OCI-LY1 (cell line): ENCODE data around the gene TRIM72.
"Not testable (repeated sequence)": the region's sequence is repeated elsewhere in the genome, so short reads cannot be mapped to it uniquely, and the experiment has no call there.

Experiments used
- H2AFZ ChIP-seq: fragments of 200-600 bp; sonication (generic), shearing (Covaris generic); 2 replicates; pipeline ENCODE4 v1.6.0; 2014; ENCODE audit warnings: antibody characterized with exemption, mild to moderate bottlenecking, low read length
- H3F3A ChIP-seq: fragments of 200-600 bp; sonication (generic), shearing (Covaris generic); 2 replicates; pipeline ENCODE4 v1.6.0; 2014; ENCODE audit warnings: mild to moderate bottlenecking, antibody characterized with exemption, low read length, moderate library complexity; ENCODE audit not compliant: insufficient read depth
- H3K27ac ChIP-seq: fragments of 200-600 bp; sonication (generic); 2 replicates; pipeline ENCODE4 v1.5.1; 2014; ENCODE audit warnings: low read length, mixed run types, mild to moderate bottlenecking, low read depth; ENCODE audit not compliant: poor library complexity, severe bottlenecking
- H3K27me3 ChIP-seq: fragments of 200-600 bp; sonication (generic); 2 replicates; pipeline ENCODE4 v1.6.0; 2014; ENCODE audit warnings: antibody characterized with exemption, mild to moderate bottlenecking, low read length, moderate library complexity; ENCODE audit not compliant: insufficient read depth
- H3K36me3 ChIP-seq: fragments of 200-600 bp; sonication (generic); 2 replicates; pipeline ENCODE4 v1.6.1; 2014; ENCODE audit warnings: mild to moderate bottlenecking, antibody characterized with exemption, low read length, moderate library complexity, mixed read lengths; ENCODE audit not compliant: insufficient read depth
- H3K4me1 ChIP-seq: fragments of 200-600 bp; sonication (generic); 2 replicates; pipeline ENCODE4 v1.5.1; 2014; ENCODE audit warnings: mild to moderate bottlenecking, low read length, moderate library complexity; ENCODE audit not compliant: insufficient read depth, severe bottlenecking
- H3K4me2 ChIP-seq: fragments of 200-600 bp; sonication (generic), shearing (Covaris generic); 2 replicates; pipeline ENCODE4 v1.6.1; 2014; ENCODE audit warnings: low read length
- H3K4me3 ChIP-seq: fragments of 200-600 bp; sonication (generic); 2 replicates; pipeline ENCODE4 v1.5.1; 2014; ENCODE audit warnings: low read length, low read depth, mild to moderate bottlenecking, mixed read lengths; ENCODE audit not compliant: poor library complexity, severe bottlenecking
- H3K79me2 ChIP-seq: fragments of 200-600 bp; shearing (Covaris generic); 2 replicates; pipeline ENCODE4 v1.6.1; 2016; ENCODE audit warnings: mixed run types, low read length, mixed read lengths; ENCODE audit not compliant: insufficient read depth
- H3K9ac ChIP-seq: fragments of 200-600 bp; sonication (generic), shearing (Covaris generic); 2 replicates; pipeline ENCODE4 v1.6.1; 2014; ENCODE audit warnings: mild to moderate bottlenecking, low read length, mixed read lengths
- H3K9me2 ChIP-seq: fragments of 200-600 bp; sonication (generic), shearing (Covaris generic); 2 replicates; pipeline ENCODE4 v1.6.1; 2014; ENCODE audit warnings: low read depth, mild to moderate bottlenecking, low read length, mixed read lengths
- H3K9me3 ChIP-seq: fragments of 200-600 bp; shearing (Covaris generic); 2 replicates; pipeline ENCODE4 v1.6.1; 2014; ENCODE audit warnings: low read length, mixed read lengths
- H4K20me1 ChIP-seq: fragments of 200-600 bp; sonication (generic), shearing (Covaris generic); 2 replicates; pipeline ENCODE4 v1.6.0; 2016; ENCODE audit warnings: mild to moderate bottlenecking, low read length; ENCODE audit not compliant: insufficient read depth
- CTCF ChIP-seq: fragments of 200-600 bp; sonication (generic), shearing (Covaris generic); IDR thresholded peaks from 2 replicates; pipeline ENCODE4 v1.5.1; 2017; ENCODE audit warnings: mild to moderate bottlenecking, antibody characterized with exemption, low read length, moderate library complexity, mixed read lengths
- EZH2 ChIP-seq: fragments of 200-600 bp; sonication (generic), shearing (Covaris generic); IDR thresholded peaks from 2 replicates; pipeline ENCODE4 v1.8.0; 2017; ENCODE audit warnings: borderline replicate concordance, mixed run types, mild to moderate bottlenecking, antibody characterized with exemption, low read length, moderate library complexity, mixed read lengths

TRIM72 gene

GRCh38 chr16:31268891-31269290 is 55.0 kb downstream of the TRIM72 start:
- H3K4me3 ChIP-seq, result no peak overlapping the region
- no peaks in the 10 kb centered on the region for H3K9me3 ChIP-seq
- no peak overlapping the region for H2AFZ ChIP-seq
- peaks cover 16% of the 10 kb centered on the region; the same call in 1 of the 2 replicates for H3K27me3 ChIP-seq
- no peak overlapping the region for H3K4me2 ChIP-seq
- H3K9me2 ChIP-seq, result no peaks in the 10 kb centered on the region
- H3K36me3 ChIP-seq, result no peaks in the 10 kb centered on the region
- H3K4me1 ChIP-seq, result no peaks in the 10 kb centered on the region
- no peaks in the 10 kb centered on the region for H3K79me2 ChIP-seq
- no peak overlapping the region for H3K9ac ChIP-seq
- no peaks in the 10 kb centered on the region for H4K20me1 ChIP-seq
- H3K27ac ChIP-seq, result no peak overlapping the region
- no peak for TF ChIP-seq EZH2
- no peak for TF ChIP-seq CTCF
- H3F3A ChIP-seq, result no peaks in the 10 kb centered on the region

- H3K9me3 ChIP-seq, result no peaks in the 10 kb centered on the region
- peaks cover 16% of the 10 kb centered on the region; the same call in 1 of the 2 replicates for H3K27me3 ChIP-seq
- no peaks in the 10 kb centered on the region for H4K20me1 ChIP-seq
- H3K9me2 ChIP-seq, result no peaks in the 10 kb centered on the region
- TF ChIP-seq CTCF (no peak), EZH2 (no peak)
- H3K4me2 ChIP-seq, result no peak overlapping the region
- H3K79me2 ChIP-seq, result no peaks in the 10 kb centered on the region
- no peaks in the 10 kb centered on the region for H3K36me3 ChIP-seq
- no peak overlapping the region for H3K4me3 ChIP-seq
- no peak overlapping the region for H3K27ac ChIP-seq
- no peaks in the 10 kb centered on the region for H3F3A ChIP-seq
- H2AFZ ChIP-seq, result no peak overlapping the region
- no peaks in the 10 kb centered on the region for H3K4me1 ChIP-seq
- H3K9ac ChIP-seq, result no peak overlapping the region
Observed at GRCh38 chr16:31269541-31269940, 55.6 kb downstream of the TRIM72 start.

- H2AFZ ChIP-seq, H3K9me2 ChIP-seq, H3K79me2 ChIP-seq, H3K4me2 ChIP-seq, H3F3A ChIP-seq, H3K9me3 ChIP-seq, H3K4me3 ChIP-seq, H3K36me3 ChIP-seq, H3K9ac ChIP-seq, H4K20me1 ChIP-seq, H3K4me1 ChIP-seq, H3K27ac ChIP-seq: not testable (repeated sequence)
- peaks cover 15% of the 10 kb centered on the region; the same call in 1 of the 2 replicates for H3K27me3 ChIP-seq
Observed at GRCh38 chr16:31269973-31270372, 56.1 kb downstream of the TRIM72 start.

- Histone ChIP-seq H3K27ac (no peak overlapping the region), H3K4me2 (no peak overlapping the region), H3K9me2 (no peaks in the 10 kb centered on the region), H3K4me3 (no peak overlapping the region), H2AFZ (no peak overlapping the region), H3K79me2 (no peaks in the 10 kb centered on the region), H3K9me3 (no peaks in the 10 kb centered on the region), H3K27me3 (peaks cover 7% of the 10 kb centered on the region; the same call in 1 of the 2 replicates), H3K9ac (no peak overlapping the region), H3K36me3 (no peaks in the 10 kb centered on the region), H4K20me1 (no peaks in the 10 kb centered on the region), H3K4me1 (no peaks in the 10 kb centered on the region), H3F3A (no peaks in the 10 kb centered on the region)
- TF ChIP-seq EZH2, result no peak
- TF ChIP-seq CTCF, result no peak
Observed at GRCh38 chr16:31270795-31271194, 56.9 kb downstream of the TRIM72 start.
